ENCODE results near the gene FHAD1. TPM values are rescaled to one million over a fixed set of nuclear protein-coding genes. Genes with fewer than 3 reads are reported as not detected.

Gene FHAD1
- total and polyA plus RNA-seq, 10 of the 15 experiments (the other 5 are each of a cell fraction or from before 2014, with no cell fraction given): 0.09 to 1.0 (median 0.32) TPM; not detected in 2

- TF ChIP-seq, protein P1, sequence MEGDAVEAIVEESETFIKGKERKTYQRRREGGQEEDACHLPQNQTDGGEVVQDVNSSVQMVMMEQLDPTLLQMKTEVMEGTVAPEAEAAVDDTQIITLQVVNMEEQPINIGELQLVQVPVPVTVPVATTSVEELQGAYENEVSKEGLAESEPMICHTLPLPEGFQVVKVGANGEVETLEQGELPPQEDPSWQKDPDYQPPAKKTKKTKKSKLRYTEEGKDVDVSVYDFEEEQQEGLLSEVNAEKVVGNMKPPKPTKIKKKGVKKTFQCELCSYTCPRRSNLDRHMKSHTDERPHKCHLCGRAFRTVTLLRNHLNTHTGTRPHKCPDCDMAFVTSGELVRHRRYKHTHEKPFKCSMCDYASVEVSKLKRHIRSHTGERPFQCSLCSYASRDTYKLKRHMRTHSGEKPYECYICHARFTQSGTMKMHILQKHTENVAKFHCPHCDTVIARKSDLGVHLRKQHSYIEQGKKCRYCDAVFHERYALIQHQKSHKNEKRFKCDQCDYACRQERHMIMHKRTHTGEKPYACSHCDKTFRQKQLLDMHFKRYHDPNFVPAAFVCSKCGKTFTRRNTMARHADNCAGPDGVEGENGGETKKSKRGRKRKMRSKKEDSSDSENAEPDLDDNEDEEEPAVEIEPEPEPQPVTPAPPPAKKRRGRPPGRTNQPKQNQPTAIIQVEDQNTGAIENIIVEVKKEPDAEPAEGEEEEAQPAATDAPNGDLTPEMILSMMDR (IDR thresholded peaks at IDR 0.05 in 2 of 3, conservative IDR thresholded peaks at IDR 0.05 in 1 of 3; ENCODE audit: control insufficient read depth in 2 of 3, extremely low read depth in 1 of 3, insufficient read depth in 1 of 3, low read depth in 3 of 3, low read length in 3 of 3): peak; percentile 4 to 24 (median 22); a peak in 3 of 6 replicates
- TF ChIP-seq NFXL1 (IDR thresholded peaks at IDR 0.05; ENCODE audit: borderline replicate concordance) (no peak), CHD2 (IDR thresholded peaks at IDR 0.05; ENCODE audit: borderline replicate concordance, low read depth, low read length) (no peak), PAX5 (IDR thresholded peaks at IDR 0.05; ENCODE audit: borderline replicate concordance, low read depth, low read length) (no peak), BRCA1 (IDR thresholded peaks at IDR 0.05; ENCODE audit: low read depth, low read length) (no peak), NR2C2 (IDR thresholded peaks at IDR 0.05; ENCODE audit: borderline replicate concordance, control insufficient read depth, insufficient read length, low read depth) (no peak), RAD21 (IDR thresholded peaks at IDR 0.05; ENCODE audit: insufficient read depth, low read depth, low read length) (peak; percentile 19; the same call in 1 of the 2 replicates), ZNF217 (IDR thresholded peaks at IDR 0.05) (no peak), TCF12 (IDR thresholded peaks at IDR 0.05; ENCODE audit: low read depth, low read length) (no peak), ZNF207 (IDR thresholded peaks at IDR 0.05; ENCODE audit: borderline replicate concordance) (no peak)
These were observed 117.7 kb downstream of the FHAD1 start (continued) for GRCh38 chr1:15364740-15365139.

DNA sequence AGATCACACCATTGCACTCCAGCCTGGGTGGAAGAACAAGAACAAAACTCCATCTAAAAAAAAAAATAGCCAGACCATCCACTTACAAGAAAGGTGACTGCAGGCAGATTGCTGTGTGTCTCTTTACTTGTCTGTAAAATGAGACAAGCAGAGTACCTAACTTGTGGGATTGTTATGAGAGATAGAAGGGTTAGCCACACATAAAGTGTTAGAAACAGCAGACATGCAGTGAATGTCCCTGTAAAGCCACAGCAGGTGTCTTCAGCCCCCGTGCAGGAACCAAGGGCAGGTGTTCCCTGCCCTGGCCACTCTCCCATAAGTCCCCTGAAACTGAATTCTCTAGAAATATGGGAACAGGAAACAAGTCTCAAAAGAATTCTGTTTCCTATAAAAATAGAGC lies 121.9 kb downstream of the FHAD1 start:
- no peak overlapping the region for H3K9ac ChIP-seq (ENCODE audit: control insufficient read depth, insufficient read depth, low read length)
- intact Hi-C loops (cut with micrococcal nuclease; ENCODE audit: unreplicated experiment): no loop called here
- SMC1A ChIA-PET (ENCODE audit: uncharacterized antibody, unreplicated experiment): interaction anchor here (0.9 kb wide), 1 partner anchor 46 kb away, joined by 3 read pairs; no protein-coding TSS in a partner anchor
- no peak overlapping the region for H3K4me2 ChIP-seq (ENCODE audit: control insufficient read depth, insufficient read depth)
- 0 out of 4 replicates have a peak, but pooled peaks cover 0 to 2% of the 10 kb centered on the region in 2 experiments for H3K27me3 ChIP-seq (replicated peaks in 1 of 2; ENCODE audit: control insufficient read depth in 2 of 2, insufficient read depth in 2 of 2, low read length in 1 of 2)
- TF ChIP-seq KDM1A (IDR thresholded peaks at IDR 0.05; ENCODE audit: borderline replicate concordance): no peak
- TF ChIP-seq POLR2AphosphoS5 (IDR thresholded peaks at IDR 0.05; ENCODE audit: low read length): no peak
- TF ChIP-seq NFYB (IDR thresholded peaks at IDR 0.05; ENCODE audit: insufficient read depth, low read depth, low read length): no peak
- TF ChIP-seq TBL1XR1 (IDR thresholded peaks at IDR 0.05; ENCODE audit: low read depth, low read length): no peak
- TF ChIP-seq JUNB (IDR thresholded peaks at IDR 0.05): no peak
- TF ChIP-seq NBN (IDR thresholded peaks at IDR 0.05): no peak
- no peak for TF ChIP-seq PAX5 (IDR thresholded peaks at IDR 0.05; ENCODE audit: borderline replicate concordance, low read depth, low read length)
- H3K9me3 ChIP-seq (replicated peaks; ENCODE audit: control insufficient read depth, insufficient read depth, low read length): no peaks in the 10 kb centered on the region
- no peak for ATAC-seq
- BruUV-seq (replicated peaks): no TSS peak
- H3K27ac ChIP-seq (ENCODE audit: control insufficient read depth, insufficient read depth): no peak overlapping the region
- CTCF ChIA-PET: interaction anchor here (0.7 to 2.4 kb wide), 2 partner anchors 21 to 45 kb away, joined by 4 to 11 read pairs; no protein-coding TSS in a partner anchor
- no peak for DNase-seq (ENCODE audit: low read depth, low spot score)
- H4K20me1 ChIP-seq (ENCODE audit: control insufficient read depth, insufficient read depth): no peaks in the 10 kb centered on the region
- H3K4me1 ChIP-seq (ENCODE audit: control insufficient read depth, insufficient read depth, low read length): no peaks in the 10 kb centered on the region
- POLR2A ChIA-PET: no interaction called here
- FAIRE-seq: no peak
- no peak overlapping the region for H3K4me3 ChIP-seq
- in situ Hi-C loops (cut with MboI): no loop called here
- H3K79me2 ChIP-seq (ENCODE audit: control insufficient read depth, insufficient read depth, low read length): no peaks in the 10 kb centered on the region
- no peaks in the 10 kb centered on the region for H3K36me3 ChIP-seq (ENCODE audit: control insufficient read depth in 2 of 2, insufficient read depth in 2 of 2, low read length in 1 of 2)
- WGBS (ENCODE audit: insufficient coverage, insufficient replicate concordance, low lambda C conversion rate, missing lambda C conversion rate): 0% methylated on average over 1 of the region's 1 CpG
- RAD21 ChIA-PET (ENCODE audit: unreplicated experiment): no interaction called here
- H2AFZ ChIP-seq (ENCODE audit: control insufficient read depth, low read depth, low read length): no peak overlapping the region
